GM12874 (cell line): Measurements from ENCODE around the gene CLIP2.

Experiments
- TF ChIP-seq, protein P1 (sequence below): IDR thresholded peaks from 2 replicates; pipeline ENCODE4 v1.5.1; 2011; ENCODE audit warnings: low read depth, mild to moderate bottlenecking, control low read depth, low read length, moderate library complexity; ENCODE audit not compliant: insufficient read depth

Gene CLIP2

DNA sequence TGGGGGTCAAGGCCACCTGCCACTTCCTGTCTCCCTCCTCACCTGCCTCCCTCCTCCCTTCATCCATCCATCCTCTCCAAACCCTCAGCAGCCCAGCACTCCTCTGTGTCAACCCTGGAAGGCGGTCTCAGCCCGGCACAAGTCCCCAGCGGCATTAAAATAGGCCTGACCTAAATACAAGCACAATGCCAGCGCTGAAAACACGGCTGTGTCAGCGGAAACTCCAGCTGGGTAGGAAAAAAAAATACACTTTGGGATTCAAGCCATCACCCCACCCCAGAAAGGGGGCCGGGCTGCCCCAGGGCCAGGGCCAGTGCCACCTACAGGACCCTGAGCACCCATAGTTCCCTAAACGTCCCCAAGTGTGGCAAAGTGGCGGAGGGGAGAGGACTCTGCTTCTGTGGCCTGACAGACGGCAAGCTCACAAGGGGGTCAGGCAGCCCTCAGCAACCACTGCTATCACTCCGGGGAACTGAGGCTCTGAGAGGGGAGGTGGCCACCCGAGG is 141.8 kb downstream of the CLIP2 start:
- TF ChIP-seq, protein P1, sequence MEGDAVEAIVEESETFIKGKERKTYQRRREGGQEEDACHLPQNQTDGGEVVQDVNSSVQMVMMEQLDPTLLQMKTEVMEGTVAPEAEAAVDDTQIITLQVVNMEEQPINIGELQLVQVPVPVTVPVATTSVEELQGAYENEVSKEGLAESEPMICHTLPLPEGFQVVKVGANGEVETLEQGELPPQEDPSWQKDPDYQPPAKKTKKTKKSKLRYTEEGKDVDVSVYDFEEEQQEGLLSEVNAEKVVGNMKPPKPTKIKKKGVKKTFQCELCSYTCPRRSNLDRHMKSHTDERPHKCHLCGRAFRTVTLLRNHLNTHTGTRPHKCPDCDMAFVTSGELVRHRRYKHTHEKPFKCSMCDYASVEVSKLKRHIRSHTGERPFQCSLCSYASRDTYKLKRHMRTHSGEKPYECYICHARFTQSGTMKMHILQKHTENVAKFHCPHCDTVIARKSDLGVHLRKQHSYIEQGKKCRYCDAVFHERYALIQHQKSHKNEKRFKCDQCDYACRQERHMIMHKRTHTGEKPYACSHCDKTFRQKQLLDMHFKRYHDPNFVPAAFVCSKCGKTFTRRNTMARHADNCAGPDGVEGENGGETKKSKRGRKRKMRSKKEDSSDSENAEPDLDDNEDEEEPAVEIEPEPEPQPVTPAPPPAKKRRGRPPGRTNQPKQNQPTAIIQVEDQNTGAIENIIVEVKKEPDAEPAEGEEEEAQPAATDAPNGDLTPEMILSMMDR, result no peak

DNA sequence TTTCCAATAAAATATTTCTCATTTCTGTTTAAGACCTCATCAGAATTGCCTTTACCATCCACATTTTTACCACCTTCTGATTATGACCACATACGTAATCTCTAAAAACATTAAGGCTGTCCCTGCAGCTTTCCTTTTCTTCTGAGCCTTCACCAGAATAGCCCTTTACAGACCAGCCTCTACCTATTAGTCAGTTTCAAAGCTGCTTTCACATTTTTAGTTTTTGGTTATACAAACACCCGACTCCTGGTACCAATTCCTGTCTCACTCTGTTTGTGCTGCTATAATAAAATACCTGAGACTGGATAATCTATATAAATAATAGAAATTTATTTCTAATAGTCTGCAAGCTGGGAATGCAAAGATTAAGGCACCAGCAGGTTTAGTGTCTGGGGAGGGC is 149.1 kb downstream of the CLIP2 start:
- TF ChIP-seq, protein P1, result no peak

DNA sequence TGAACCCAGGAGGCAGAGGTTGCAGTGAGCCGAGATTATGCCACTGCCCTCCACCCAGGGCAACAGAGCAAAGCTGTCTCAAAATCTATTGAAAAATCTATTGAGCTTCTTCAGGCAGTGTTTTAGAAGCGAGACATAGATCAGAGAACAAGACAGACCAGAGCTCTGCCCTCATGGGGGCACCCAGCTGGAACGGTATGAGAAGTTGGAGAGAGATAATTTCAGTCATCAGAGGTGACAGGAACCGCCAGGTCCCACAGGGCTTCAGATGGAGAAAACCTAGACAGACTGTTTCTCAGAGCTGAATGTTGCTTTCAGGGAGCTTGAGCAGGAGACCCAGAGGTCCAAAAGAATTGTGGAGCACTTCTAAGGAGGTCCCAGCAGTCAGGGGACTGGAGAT is 150.3 kb downstream of the CLIP2 start:
- TF ChIP-seq, protein P1, result no peak

DNA sequence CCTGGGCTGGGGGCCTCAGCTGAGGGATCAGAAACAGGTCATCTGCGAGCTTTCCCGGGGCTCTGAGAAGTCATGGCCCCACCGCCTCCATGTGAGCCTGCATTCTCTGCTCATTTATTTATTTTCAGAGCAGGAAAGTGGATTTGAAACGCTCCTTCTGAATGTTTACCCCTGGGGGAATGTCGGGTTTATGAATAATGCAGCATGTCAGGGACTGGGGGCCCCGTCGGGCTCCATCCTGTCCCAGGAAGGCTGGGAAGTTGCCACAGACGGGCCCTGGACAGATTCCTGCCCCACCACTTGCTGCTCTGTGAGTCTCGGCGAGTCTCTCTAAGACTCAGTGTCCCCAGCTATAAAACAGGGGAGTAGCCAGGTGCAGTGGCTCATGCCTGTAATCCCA is 152.6 kb downstream of the CLIP2 start:
- TF ChIP-seq, protein P1, result no peak

DNA sequence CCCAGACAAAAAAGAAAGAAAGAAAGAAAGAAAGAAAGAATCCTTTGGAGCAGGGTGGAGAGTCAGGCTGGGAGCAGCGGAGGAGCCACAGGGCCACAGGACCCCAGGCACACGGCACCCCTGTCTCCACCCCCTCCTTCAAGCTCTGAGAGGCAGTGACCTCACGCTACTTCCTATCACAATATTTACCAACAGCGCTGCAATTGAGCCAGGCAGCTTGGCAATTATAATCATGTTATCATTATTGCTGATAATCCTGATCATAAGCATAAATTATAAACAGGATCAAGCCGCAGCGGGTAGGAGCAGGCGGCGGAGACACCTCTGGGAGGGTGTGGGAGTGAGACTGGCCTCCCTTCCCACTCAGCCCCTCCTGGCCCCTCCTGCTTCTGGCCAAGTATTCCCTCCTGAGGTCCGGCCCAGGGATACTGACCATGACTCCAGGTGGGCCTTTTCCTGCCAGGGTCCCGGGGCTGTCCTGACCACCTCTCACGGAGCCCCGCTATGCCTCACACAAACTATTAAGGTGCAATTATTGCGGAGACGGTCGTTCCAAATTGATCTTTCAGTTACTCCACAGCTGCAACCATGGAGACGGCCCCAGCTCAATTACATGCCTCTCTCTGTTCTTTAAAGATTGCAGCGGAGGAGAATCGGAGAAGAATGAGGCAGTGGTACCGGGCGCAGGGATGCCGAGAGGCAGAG is 154.5 kb downstream of the CLIP2 start:
- TF ChIP-seq, protein P1, result no peak

DNA sequence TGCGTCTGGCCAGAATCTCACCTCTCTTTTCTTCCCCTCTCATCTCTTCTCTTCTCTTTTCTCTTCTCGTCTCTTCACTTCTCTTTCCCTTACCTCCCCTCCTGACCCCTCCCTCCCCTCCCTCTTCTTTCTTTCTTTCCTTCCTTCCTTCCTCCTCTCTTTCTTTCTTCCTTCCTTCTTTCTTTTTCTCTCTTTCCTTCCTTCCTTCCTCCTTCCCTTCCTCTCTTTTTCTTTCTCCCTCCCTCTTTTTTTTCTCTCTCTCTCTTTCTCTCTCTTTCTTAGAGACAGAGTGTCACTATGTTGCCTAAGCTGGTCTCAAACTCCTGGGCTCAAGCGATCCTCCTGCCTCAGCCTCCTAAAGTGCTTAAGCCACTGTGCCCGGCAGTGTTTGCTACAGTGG is 159.9 kb downstream of the CLIP2 start:
- TF ChIP-seq, protein P1, result no peak

DNA sequence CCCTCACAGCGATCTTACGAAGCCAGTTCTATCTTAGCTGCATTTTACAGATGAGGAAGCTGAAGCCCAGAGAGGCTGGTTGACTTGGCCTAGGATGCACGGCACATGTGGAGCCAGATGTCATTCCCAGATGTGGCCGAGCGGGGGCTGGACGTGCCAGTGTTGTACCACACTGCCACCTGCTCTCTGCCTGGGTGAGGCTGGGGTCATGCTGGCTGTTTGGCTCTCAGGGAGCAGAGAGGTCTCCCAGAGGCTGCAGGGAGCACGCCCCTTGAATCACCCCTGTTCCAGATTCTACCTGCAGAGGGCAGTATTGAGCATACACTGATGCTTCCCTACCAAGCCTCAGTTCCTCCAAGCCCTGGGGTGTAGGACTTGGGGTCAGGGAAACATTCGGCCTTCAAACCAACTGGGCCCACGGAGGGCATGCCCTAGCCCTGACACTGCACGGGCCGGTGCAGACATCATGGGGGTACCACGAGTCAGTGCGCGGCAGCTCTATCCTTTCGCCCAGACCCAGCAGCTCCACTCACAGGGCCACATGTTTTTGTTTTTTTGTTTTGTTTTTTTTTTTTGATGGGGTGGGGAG is 160.7 kb downstream of the CLIP2 start:
- TF ChIP-seq, protein P1, result peak; percentile 89
